ENCODE results near the gene FAM13C.
"Not testable (repeated sequence)": the region's sequence is repeated elsewhere in the genome, so short reads cannot be mapped to it uniquely, and the experiment has no call there.

The FAM13C gene

DNA sequence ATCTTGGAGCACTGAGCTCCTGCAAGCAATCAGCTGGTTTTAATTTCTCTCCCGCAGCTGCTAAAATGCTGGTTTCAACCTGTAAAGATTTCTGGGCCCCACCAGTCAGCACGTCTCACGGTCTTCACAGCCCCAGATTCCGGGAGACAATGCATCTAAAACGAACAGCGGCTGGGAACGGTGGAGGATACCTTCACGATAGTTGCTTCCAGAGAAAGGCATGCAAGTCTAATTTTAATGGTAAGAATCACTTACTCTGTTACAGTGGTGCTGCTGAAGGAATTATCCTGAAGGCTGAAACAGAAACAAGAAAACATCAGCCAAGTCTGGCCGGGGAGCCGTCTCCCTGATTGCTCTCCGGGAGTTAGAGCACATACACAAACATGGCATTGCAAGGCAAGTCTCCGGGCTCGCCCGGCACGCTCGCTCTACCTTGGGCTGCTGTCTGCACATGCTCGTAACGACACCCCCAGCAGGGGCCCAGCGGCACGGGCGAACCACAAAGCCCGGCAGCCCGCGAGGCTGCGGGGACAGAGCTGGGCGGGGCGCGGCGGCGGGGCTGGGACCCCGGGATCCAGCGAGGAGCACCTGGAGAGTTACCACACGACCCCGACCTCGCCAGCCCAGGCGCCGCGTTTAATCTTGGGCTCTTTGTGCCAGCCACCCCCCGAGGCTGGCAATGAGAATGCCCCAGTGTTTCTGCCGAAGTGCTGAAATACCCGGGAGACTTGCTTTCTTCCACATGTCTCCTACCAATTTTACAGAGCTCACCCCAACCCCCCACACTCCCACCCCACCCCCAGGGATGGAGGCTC lies at the start of gene FAM13C:
Gene FAM13C (minus strand): TSS at position 406 of the 815 bp plus-strand sequence. CDS start 89 bp downstream, at position 317.
- no peak for DNase-seq

DNA sequence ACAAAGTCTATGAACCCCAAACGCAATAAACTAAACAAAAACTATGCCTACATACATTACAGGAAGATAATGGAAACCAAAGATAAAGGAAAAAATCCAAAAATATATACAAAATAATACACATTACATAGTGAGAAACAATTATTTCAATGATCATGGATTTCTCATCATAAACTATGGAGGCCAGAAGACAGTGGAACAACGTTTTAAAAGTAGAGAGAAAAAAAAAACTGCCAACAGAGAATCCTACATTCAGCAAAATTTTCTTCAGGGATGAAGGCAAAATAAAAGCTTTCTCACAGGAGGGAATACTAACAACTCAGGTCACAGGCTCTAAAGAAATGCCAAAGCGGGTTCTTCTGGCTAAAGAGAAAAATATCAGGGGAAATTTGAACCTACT lies 42.9 kb upstream of the FAM13C start:
- DNase-seq = no peak

DNA sequence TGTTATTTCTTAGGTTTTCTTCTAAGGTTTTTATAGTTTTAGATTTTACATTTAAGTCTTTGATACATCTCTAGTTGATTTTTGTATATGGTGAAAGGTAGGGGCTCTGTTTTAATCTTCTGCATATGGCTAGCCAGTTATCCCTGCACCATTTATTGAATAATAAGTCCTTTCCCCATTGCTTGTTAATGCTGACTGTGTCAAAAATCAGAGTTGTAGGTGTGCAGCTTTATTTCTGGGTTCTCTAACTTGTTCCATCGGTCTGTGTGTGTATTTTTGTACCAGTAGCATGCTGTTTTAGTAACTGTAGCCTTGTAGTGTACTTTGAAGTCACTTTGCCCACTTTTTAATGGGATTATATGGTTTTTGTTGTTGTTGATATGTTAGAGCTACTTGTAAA lies 37.9 kb upstream of the FAM13C start:
- no peak for DNase-seq

DNA sequence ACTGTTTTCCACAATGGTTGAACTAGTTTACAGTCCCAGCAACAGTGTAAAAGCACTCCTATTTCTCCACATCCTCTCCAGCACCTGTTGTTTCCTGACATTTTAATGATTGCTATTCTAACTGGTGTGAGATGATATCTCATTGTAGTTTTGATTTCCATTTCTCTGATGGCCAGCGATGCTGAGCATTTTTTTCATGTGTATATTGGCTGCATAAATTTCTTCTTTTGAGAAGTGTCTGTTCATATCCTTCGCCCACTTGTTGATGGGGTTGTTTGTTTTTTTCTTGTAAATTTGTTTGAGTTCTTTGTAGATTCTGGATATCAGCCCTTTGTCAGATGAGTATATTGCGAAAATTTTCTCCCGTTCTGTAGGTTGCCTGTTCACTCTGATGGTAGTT lies 37.0 kb upstream of the FAM13C start:
- not testable (repeated sequence) for DNase-seq

DNA sequence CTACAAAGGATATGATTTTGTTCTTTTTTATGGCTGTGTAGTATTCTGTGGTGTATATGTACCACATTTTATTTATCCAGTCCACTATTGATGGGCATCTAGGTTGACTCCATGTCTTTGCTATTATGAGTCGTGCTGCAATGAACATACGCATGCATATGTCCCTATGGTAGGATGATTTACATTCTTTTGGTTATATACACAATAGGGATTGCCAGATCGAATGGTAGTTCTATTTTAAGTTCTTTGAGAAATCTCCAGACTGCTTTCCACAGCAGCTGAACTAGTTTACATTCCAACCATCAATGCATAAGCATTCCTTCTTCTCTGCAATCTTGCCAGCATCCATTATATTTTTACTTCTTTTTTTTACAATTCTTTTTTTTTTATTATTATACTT lies 35.6 kb upstream of the FAM13C start:
- no peak for DNase-seq

DNA sequence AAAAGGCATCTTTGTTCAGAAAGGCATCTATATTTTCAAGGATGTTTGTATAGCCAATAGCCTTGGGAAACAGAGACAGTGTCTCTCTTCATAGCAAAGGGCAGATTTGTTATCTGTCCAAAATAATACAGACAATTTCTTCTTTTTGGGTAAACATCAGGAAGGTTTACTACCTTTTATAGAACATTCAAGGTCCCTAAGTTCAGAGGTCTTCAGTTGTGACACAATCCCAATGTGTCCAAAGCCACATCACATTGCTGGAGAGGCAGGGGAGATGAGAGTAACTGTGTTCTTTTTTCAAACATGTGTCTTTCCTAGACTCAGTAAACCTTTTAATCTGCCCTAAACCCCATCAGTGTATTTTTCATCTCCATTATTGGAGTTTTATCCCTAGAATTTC lies 33.6 kb upstream of the FAM13C start:
- no peak for DNase-seq

DNA sequence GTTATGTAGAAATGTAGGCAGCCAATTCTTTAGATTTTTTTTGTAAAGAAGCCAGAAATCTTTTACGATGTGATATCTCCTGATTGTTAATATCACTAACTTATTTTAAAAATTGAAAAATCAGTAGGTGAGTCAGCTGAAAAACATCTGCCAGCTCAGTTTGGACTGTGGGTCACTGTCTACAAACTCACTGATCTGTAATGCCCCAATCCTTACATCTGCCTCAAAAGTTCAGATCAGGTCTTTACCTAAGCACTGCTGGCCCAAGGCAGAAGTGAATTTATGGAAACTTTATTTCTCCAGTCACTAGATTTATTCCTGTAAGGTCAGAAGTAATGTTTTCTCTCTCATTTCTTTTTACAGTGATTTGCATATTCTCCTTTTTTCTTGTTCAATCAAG lies 31.0 kb upstream of the FAM13C start:
- no peak for DNase-seq

DNA sequence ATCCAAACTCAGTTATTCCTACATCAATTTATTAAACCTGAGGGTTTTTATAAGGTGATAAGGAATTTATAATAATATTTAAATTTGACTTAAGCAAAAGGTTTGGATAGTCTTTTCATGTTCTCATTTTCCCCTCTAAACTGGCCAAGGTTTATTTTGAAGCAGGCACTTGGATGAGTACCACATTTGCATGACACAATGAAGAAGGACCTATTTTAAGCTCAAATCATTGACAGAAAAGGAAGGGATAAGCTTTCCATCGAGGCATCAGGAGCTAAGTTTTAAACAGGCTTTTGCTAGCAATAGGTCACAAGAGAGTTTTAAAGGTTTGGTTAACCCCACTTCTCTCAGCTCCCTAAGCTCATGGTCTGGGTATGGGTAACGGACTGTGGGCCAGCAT lies 28.7 kb upstream of the FAM13C start:
- DNase-seq = no peak

DNA sequence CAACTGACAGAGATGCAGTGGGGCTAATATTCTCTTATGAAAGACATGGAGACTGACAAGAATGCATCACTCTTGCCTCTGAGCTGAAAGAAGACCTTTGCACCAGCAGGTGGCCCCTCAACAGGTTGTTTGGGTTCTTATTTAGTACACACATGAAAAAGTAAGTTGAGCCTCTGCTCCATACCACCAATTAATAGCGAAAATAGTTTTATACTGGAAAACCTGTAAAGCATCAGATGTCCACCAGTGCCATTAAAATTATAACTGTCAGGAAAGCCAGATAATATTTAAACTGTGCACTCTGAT lies 26.3 kb upstream of the FAM13C start:
- DNase-seq = no peak

DNA sequence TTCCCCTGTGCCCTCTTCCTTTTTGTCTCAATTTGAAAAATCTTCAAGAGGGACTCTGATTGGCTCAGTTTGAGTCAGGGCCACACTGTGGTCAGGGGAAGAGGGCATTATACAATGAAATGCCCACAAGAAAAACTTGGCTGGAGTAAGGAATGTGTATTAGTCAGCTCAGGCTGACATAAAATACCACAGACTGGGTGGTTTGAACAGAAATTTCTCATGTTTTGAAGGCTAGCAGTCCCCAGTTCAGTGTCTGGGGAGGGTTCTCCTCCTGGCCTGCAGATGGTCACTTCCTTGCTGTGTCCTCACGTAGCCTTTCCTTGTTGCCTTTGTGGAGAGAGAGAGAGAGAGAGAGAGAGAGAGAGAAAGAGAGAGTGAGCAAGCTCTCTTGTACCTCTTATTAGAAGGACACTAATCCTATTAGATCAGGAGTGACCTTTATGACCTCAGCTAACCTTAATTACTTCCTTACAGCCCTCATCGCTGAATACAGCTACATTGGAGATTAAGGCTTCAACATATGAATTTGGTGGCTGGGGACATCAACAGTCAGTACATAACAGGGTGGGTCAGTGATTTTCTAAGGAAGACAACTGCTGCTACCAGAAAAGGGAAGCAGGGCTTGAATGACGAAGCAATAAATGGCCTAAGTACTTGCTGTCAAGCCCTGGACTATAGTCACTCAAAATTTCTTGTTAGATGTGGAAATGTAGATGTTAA lies 25.8 kb upstream of the FAM13C start:
- no peak for DNase-seq

DNA sequence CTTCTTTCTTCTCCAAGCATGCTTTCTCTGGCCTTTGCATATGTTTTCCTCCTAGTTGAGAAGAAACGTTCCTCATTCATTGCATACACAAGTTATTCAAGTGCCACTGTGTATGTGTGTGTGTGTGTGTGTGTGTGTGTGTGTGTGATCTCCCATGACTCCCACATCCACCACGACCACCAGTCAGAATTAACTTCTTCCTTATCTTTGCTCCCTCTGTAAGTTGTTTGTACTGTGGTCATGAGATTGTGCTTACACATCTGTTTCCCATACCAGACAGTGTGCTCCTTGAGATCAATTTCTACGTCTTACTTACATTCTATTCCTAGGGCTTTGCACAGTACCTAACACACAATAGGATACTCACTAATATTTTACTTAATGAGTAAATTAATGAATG lies 22.4 kb upstream of the FAM13C start:
- no peak for DNase-seq

DNA sequence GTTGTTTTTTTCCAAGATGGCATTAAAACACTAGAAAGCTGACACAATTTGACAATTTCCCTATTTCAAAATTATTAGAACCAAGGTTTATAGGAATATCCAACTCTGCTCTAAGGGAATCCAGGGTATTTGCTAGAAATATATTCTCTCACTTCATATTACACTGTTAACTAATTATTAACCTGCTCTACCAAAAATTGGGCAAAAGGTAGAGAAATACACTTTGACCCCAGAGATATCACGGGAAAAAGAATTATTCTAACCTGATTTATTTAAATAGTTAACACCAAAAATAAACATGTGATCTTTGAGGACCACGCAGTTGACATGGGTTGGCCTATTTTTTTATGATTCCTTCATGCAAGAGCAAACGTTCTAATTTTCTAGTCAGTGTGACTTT lies 21.6 kb upstream of the FAM13C start:
- no peak for DNase-seq

DNA sequence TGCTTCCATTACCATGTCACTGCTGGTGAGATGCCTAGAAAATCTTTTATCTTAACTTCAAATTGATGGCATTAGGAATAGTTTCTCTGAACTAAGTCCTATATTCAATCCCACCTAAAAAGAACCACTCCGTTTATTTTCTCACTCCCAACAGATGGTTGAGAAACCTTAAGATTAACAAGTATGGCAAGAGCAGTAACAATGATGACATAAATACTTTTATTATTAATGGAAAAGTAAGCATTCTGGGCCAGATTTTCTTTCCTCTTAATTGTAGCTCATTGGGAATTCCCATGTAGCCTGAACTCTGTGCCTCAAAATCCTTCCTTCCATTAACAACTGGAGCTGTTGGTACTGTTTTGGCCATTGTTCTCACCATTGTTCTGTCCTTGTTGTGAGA lies 21.1 kb upstream of the FAM13C start:
- no peak for DNase-seq

DNA sequence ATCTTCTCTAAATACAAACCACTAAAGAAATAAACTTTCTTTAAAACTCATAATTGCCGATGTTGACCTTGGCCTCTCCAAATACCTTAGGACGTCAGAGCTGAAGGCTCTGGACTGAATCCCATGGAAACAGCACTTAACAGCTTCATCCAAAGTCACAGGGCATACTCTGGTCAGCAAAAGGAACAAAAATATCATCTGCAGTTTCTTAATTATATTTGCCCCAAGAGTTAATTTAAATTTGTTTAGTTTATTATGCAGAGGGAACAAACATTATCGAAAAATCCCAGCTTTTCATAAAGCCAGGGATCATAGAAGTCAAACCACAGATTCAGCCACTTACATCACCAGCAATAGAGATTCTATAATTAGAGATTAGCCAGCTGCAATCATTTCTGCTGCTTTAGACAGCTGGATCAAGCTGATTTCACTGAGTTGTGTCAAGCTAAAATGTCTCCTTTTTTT lies 20.5 kb upstream of the FAM13C start:
- no peak for DNase-seq

DNA sequence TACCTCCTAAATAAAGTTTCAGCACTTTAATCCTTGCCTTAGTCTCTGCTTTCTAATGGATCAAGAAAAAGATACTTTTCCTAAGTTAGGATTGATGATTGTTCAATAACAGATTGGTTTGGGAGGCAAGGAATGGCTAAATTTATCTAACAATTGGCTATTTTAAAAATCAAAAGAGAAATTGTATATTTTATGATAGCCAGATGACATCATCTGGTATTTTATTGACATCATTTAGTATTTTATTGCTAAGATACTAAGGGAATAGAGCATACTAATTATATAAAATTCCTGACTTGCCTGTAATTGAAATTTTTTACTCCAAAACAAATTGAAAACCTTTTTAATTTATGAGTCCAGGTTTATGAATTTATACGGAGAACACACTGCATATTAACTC lies 19.3 kb upstream of the FAM13C start:
- DNase-seq = no peak

DNA sequence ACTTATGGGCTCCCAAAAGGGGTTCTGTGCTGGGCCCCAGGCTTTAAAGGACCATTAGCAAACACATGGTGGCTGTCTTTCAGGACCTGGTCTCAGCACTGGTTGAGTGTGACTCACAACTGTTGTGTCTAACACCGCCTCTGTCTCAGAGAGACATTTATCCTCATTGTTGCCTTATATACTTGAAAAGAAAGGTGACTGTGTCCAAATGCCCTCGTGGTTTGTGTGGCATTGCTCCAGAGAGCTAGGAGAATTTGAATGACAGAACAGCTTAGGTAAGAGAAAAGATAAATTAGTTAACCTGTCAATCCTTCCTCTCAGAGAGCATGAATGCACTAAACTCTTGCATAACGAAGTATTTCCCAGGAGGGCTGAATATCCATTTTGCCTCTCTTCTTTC lies 14.5 kb upstream of the FAM13C start:
- no peak for DNase-seq

DNA sequence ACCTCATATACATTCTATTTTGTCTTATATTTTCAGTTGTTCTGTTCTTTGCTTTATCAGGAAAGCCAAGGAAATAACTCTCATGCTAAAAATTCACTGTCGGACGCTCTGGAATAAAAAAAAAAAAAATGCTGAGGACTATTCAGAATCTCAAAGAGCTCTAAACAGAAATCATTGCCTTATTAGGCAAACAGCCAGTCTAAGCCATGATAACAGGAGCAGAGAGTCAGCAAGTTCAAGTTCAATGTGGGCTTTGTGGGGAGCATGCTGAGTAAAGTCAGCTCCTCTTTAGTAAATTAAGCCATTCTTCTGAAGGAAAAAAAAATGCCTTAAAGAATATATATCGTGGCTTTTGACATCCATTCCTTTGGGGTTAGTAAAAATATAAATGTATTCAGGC lies 13.6 kb upstream of the FAM13C start:
- DNase-seq = no peak

DNA sequence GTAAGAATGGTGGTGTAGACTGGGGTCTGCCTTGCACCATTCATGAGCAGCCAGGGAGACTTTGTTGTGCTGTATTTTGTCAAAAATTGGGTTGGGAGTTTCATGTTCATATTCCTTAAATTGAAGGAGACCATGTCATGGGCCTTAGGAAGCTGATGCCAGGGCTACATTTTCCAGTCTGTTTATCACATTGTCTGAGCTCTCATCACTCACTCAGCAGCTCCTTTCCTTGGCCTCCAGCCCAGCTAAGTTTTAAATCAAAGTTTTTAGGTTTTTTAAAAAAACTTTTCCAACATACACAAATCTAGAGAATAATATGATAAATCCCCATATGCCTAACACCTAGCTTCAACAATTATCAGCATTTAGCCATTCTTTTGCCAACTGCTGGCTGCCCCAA lies 12.6 kb upstream of the FAM13C start:
- no peak for DNase-seq

DNA sequence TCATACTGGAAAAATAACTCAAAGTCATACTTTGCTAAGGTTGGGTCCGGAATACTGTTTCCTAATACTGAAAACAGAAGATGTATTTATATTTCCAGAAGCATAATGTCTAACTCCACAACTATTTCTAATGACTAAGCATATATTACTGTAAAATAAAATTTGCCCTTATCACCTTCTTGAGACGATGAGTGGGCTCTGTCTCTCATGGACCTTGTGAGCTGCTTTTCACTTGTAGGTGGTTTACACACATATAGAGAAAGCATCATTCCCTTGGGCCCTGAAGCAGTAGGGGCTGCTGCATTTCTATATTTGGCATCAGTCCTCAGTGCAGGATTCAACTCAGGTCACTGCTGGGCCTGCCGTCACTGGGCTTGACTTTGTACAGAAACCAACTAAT lies 10.7 kb upstream of the FAM13C start:
- no peak for DNase-seq

DNA sequence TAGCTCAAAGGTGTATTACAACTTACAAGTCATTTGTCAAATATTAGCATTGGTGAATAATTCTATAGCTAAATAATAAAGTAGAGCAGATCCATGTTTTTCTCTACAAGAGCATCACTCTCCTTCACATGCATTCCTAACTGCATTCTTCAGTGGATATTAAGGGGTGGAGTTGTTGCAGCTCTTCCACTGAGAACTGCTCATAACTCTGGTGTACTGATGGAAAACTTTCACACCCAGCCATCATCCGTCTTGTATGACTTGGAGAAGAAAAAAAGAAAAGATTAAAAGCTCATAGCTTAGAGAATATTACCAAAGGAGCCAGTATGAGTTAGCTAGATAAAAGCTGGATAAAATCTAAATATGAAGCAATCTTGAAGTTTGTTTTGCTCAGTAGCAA lies 10.2 kb upstream of the FAM13C start:
- DNase-seq = no peak

DNA sequence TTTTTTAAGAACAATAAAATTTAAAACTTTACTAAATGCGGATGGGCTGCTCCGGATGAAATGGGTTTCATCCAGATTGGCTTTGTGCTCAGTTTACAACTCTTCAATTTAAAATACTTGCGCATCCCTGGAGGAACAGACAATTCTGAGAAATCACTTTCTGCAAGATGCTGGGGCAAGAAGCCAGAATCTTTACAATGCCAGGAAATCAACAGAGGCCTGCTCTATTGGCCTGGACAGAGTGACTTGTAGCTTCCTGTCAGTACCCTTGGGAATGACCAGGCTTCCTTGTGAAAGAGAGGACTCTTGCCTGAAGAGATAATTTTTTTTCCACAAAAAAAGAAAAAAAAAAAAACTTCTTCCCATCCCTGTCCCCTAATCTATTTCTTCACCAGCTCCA lies 3.9 kb upstream of the FAM13C start:
- DNase-seq = no peak

DNA sequence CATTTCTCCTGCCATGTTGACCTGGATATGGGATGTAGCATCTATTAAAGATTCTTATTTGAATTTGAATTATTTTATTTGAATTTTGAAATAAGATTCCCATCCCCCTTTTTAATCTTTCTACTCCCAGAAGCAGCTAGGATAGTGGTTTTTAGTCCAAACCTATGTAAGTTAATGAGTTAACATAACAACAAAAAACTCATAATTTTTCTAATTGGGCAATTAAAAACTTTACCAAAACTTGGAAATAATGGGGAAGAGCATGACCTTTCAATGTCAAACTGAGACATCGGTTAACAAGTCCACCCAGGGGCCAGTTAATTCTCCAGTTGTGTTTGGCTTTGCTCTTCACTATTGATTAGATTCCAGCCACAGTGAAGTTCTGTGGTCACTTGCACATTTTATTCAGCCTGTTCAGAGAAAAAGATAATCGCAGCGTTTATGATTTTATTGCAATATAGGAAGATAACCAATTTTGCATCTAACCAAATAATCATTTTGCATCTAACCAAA lies 1.2 kb upstream of the FAM13C start:
- DNase-seq = no peak

DNA sequence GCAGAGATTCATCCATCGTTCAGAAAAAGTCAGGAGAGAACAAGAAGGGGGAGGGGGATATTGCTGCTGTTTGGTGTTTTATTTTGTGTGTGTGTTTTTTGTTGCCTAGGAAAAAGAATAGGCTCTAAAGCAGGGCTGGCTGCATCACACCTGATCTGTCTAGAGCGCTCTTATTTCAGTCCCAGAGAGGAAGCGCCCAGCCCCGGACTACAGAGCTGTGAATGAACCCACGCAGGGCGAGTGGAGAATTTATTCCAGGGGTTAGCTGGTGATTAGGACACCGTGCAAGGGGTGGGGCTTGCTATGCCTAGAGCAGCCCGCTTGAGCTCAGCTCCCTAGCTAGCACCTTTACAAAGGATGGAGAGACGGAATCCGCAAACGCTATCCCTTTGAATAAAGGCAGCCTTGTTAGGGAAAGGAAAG lies 621 bp upstream of the FAM13C start:
- DNase-seq = no peak

DNA sequence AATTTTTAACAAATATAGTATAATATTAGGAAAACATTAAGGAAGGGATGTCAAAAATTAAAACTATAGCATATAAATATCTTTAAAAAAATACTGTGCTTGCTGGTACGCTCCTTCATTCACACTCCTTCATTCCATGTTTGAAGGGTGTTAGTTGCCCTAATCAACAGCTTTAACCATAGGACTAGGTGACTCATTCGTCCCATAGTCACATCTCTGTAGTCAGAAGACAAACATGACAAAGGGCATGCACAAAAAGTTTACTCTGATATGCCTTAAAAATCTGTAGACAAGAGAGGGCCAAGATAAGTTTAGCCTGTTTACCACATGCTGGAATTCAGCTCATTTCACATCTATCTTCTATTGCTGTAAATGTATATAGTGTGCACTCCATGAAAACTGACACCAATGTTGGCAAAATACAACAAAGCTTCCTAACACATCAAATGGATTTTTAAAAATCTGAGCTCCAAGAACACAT lies 646 bp downstream of the FAM13C start:
- no peak for DNase-seq

Data from NCI-H187 treated with DMSO at 0.1 percent for 48 hours (cell line).